ENCODE measurements around the gene RNF121.

- TF ChIP-seq ZNF384 (IDR thresholded peaks at IDR 0.05) (no peak), ARNT (IDR thresholded peaks at IDR 0.05) (no peak), TARDBP (IDR thresholded peaks at IDR 0.05) (no peak), LEF1 (IDR thresholded peaks at IDR 0.05; ENCODE audit: borderline replicate concordance) (no peak), ELF4 (IDR thresholded peaks at IDR 0.05) (no peak), SP1 (IDR thresholded peaks at IDR 0.05) (no peak), BHLHE40 (IDR thresholded peaks at IDR 0.05; ENCODE audit: borderline replicate concordance) (no peak), SUZ12 (IDR thresholded peaks at IDR 0.05) (no peak), FOXM1 (IDR thresholded peaks at IDR 0.05; ENCODE audit: borderline replicate concordance) (no peak), NFRKB (IDR thresholded peaks at IDR 0.05) (no peak), HDGF (IDR thresholded peaks at IDR 0.05; ENCODE audit: borderline replicate concordance) (no peak)
- TF ChIP-seq, protein P1, sequence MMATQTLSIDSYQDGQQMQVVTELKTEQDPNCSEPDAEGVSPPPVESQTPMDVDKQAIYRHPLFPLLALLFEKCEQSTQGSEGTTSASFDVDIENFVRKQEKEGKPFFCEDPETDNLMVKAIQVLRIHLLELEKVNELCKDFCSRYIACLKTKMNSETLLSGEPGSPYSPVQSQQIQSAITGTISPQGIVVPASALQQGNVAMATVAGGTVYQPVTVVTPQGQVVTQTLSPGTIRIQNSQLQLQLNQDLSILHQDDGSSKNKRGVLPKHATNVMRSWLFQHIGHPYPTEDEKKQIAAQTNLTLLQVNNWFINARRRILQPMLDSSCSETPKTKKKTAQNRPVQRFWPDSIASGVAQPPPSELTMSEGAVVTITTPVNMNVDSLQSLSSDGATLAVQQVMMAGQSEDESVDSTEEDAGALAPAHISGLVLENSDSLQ (IDR thresholded peaks at IDR 0.05), result no peak
Measured at GRCh38 chr11:72024069-72024754, 95.4 kb downstream of the RNF121 start.

All from HEK293T (cell line).